ENCODE results near the gene ALDH1A3. TPM values are rescaled to one million over a fixed set of nuclear protein-coding genes. Genes with fewer than 3 reads are reported as not detected.

ALDH1A3 gene
- total RNA-seq, 1 experiment from 2014 or later = 983 TPM

- H3K27me3 Mint-ChIP-seq (ENCODE audit: unreplicated experiment) = no peaks in the 10 kb centered on the region
- DNase-seq = no peak
These were observed 30.6 kb downstream of the ALDH1A3 start for GRCh38 chr15:100909989-100910955.

GRCh38 chr15:100911086-100911485, 31.5 kb downstream of the ALDH1A3 start:
- Mint-ChIP-seq H3K9me3 (ENCODE audit: low read depth, unreplicated experiment) (no peaks in the 10 kb centered on the region), H3K27me3 (ENCODE audit: unreplicated experiment) (no peaks in the 10 kb centered on the region), H3K4me3 (ENCODE audit: low read depth, unreplicated experiment) (no peak overlapping the region), H3K4me1 (ENCODE audit: low read depth, unreplicated experiment) (peaks cover 26% of the 10 kb centered on the region), H3K27ac (ENCODE audit: unreplicated experiment) (peak overlapping the region; percentile 74), H3K36me3 (ENCODE audit: insufficient read depth, unreplicated experiment) (peaks cover 97% of the 10 kb centered on the region)
- BruUV-seq (replicated peaks) = no TSS peak
- DNase-seq = no peak
- CTCF ChIA-PET = no interaction called here
- TF ChIP-seq, protein P1, sequence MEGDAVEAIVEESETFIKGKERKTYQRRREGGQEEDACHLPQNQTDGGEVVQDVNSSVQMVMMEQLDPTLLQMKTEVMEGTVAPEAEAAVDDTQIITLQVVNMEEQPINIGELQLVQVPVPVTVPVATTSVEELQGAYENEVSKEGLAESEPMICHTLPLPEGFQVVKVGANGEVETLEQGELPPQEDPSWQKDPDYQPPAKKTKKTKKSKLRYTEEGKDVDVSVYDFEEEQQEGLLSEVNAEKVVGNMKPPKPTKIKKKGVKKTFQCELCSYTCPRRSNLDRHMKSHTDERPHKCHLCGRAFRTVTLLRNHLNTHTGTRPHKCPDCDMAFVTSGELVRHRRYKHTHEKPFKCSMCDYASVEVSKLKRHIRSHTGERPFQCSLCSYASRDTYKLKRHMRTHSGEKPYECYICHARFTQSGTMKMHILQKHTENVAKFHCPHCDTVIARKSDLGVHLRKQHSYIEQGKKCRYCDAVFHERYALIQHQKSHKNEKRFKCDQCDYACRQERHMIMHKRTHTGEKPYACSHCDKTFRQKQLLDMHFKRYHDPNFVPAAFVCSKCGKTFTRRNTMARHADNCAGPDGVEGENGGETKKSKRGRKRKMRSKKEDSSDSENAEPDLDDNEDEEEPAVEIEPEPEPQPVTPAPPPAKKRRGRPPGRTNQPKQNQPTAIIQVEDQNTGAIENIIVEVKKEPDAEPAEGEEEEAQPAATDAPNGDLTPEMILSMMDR (IDR thresholded peaks at IDR 0.05; ENCODE audit: unreplicated experiment) = no peak
- intact Hi-C loops (cut with micrococcal nuclease; ENCODE audit: unreplicated experiment) = no loop called here

More at GRCh38 chr15:100909989-100910955, 30.6 kb downstream of the ALDH1A3 start:
- BruUV-seq (replicated peaks) = no TSS peak
- intact Hi-C loops (cut with micrococcal nuclease; ENCODE audit: unreplicated experiment) = no loop called here
- Mint-ChIP-seq H3K36me3 (ENCODE audit: insufficient read depth, unreplicated experiment) (peaks cover 97% of the 10 kb centered on the region), H3K27ac (ENCODE audit: unreplicated experiment) (peak overlapping the region; percentile 34), H3K4me3 (ENCODE audit: low read depth, unreplicated experiment) (no peak overlapping the region), H3K9me3 (ENCODE audit: low read depth, unreplicated experiment) (no peaks in the 10 kb centered on the region), H3K4me1 (ENCODE audit: low read depth, unreplicated experiment) (peaks cover 26% of the 10 kb centered on the region)
- CTCF ChIA-PET = no interaction called here
- TF ChIP-seq, protein P1 (IDR thresholded peaks at IDR 0.05; ENCODE audit: unreplicated experiment) = no peak

DNA sequence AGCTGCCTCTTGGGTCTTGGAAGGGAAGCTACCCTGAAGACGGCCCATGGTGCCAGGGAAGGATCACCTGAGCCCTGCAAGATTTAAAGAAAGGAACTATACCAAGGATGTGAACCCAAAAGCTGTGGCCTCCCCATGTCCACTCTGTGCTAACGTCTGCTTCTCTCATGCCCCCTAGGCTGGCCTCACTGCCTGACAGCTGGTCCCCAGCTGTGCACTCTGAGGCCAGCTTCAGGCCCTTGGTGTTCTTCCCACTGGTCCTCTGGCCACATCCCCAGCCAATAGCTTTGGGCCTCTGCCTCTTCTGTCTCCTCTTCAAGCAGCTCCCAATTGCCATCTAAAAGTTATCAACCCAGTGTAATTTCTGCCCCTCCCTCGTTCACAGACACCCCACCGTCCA, 34.3 kb downstream of the ALDH1A3 start:
- no peaks in the 10 kb centered on the region for H3K9me3 Mint-ChIP-seq (ENCODE audit: low read depth, unreplicated experiment)
- H3K4me1 Mint-ChIP-seq (ENCODE audit: low read depth, unreplicated experiment) = peaks cover 36% of the 10 kb centered on the region
- H3K27me3 Mint-ChIP-seq (ENCODE audit: unreplicated experiment) = no peaks in the 10 kb centered on the region
- no peak for DNase-seq
- peak overlapping the region; percentile 90 for H3K27ac Mint-ChIP-seq (ENCODE audit: unreplicated experiment)
- no TSS peak for BruUV-seq (replicated peaks)
- intact Hi-C loops (cut with micrococcal nuclease; ENCODE audit: unreplicated experiment) = no loop called here
- peaks cover 96% of the 10 kb centered on the region for H3K36me3 Mint-ChIP-seq (ENCODE audit: insufficient read depth, unreplicated experiment)
- CTCF ChIA-PET = interaction anchor here (1.0 kb wide), 1 partner anchor 94 kb away, joined by 5 read pairs; no protein-coding TSS in a partner anchor
- H3K4me3 Mint-ChIP-seq (ENCODE audit: low read depth, unreplicated experiment) = peak overlapping the region; percentile 38
- TF ChIP-seq, protein P1 (IDR thresholded peaks at IDR 0.05; ENCODE audit: unreplicated experiment) = no peak

DNA sequence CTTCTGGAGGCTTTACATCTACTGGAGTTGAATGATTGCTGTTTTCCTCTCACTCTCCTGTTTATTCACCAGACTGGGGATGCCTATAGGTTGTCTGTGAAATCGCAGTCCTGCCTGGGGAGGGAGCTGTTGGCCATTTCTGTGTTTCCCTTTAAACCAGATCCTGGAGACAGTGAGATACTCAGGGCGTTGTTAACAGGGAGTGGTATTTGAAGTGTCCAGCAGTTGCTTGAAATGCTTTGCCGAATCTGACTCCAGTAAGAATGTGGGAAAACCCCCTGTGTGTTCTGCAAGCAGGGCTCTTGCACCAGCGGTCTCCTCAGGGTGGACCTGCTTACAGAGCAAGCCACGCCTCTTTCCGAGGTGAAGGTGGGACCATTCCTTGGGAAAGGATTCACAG, 35.2 kb downstream of the ALDH1A3 start:
- no peak overlapping the region for H3K4me3 Mint-ChIP-seq (ENCODE audit: low read depth, unreplicated experiment)
- no peaks in the 10 kb centered on the region for H3K27me3 Mint-ChIP-seq (ENCODE audit: unreplicated experiment)
- peaks cover 32% of the 10 kb centered on the region for H3K4me1 Mint-ChIP-seq (ENCODE audit: low read depth, unreplicated experiment)
- CTCF ChIA-PET = no interaction called here
- intact Hi-C loops (cut with micrococcal nuclease; ENCODE audit: unreplicated experiment) = no loop called here
- DNase-seq = no peak
- TF ChIP-seq, protein P1 (IDR thresholded peaks at IDR 0.05; ENCODE audit: unreplicated experiment) = no peak
- peak overlapping the region; percentile 90 for H3K27ac Mint-ChIP-seq (ENCODE audit: unreplicated experiment)
- H3K9me3 Mint-ChIP-seq (ENCODE audit: low read depth, unreplicated experiment) = no peaks in the 10 kb centered on the region
- no TSS peak for BruUV-seq (replicated peaks)
- peaks cover 93% of the 10 kb centered on the region for H3K36me3 Mint-ChIP-seq (ENCODE audit: insufficient read depth, unreplicated experiment)
